ENCODE data around the gene GRIA3.

DNA sequence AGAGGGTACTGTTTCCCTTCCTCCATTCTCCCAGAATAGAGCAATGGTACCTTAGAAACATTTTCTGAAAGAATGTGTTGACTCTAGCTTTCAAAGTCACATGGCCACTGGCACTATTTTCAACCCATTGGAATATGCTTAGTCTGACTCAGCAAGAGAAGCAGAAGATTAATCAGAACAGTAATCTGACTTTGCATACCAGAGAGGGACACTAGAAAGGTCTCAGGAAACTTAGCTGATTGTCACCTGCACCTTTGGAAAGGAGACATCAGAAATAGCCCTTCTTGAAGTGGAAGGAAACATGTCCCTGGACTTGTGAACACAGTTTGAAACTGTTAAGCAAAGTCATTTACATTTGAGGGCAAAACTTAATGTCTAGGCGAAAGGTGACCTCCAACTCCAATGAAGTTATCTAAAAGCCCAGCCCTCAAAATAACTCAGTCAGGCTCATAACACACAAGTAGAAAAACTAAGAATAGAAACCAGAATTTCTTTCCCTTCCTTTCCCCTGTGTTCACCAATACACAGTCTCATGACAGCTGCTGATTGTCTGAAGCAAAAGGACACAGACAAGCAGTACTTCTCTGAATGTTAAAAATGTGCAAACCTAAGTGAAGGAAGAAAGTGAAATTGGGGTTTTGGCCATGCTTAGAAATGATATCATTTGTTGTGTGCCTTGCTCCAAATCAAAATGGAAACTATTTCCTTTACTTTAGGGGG is 270.8 kb downstream of the GRIA3 start:
- TF ChIP-seq, protein P1, sequence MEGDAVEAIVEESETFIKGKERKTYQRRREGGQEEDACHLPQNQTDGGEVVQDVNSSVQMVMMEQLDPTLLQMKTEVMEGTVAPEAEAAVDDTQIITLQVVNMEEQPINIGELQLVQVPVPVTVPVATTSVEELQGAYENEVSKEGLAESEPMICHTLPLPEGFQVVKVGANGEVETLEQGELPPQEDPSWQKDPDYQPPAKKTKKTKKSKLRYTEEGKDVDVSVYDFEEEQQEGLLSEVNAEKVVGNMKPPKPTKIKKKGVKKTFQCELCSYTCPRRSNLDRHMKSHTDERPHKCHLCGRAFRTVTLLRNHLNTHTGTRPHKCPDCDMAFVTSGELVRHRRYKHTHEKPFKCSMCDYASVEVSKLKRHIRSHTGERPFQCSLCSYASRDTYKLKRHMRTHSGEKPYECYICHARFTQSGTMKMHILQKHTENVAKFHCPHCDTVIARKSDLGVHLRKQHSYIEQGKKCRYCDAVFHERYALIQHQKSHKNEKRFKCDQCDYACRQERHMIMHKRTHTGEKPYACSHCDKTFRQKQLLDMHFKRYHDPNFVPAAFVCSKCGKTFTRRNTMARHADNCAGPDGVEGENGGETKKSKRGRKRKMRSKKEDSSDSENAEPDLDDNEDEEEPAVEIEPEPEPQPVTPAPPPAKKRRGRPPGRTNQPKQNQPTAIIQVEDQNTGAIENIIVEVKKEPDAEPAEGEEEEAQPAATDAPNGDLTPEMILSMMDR (conservative IDR thresholded peaks at IDR 0.05), result no peak
- TF ChIP-seq ZFX (IDR thresholded peaks at IDR 0.05), result no peak
